ENCODE data around the gene MSMO1.
A peak's percentile ranks its signal among the peaks of the same experiment; 100 is the strongest.

MSMO1 gene

DNA sequence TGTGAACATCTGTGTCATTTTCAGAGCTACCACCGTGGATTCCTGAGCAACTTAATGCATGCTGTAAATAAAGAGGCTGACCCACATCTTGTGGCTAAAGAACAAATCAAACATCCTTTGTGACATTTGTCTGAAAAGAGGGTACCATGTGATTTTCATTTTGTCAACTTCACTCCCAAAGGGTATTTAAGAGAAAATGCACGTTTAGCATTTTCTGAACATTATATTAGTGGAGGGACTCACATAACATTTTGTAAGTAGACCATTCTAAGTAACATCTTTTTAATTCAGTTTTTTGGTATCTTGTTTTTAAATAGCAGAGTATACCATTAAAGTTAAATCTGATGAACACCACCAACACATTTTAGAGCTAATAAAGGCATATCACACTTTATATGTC lies 34.3 kb downstream of the MSMO1 start:
- no peak for DNase-seq

GRCh38 chr4:165364452-165365080 lies 37.1 kb downstream of the MSMO1 start:
- no peak for DNase-seq

- no peak for DNase-seq
These were observed 39.6 kb downstream of the MSMO1 start for GRCh38 chr4:165367040-165367439.

DNA sequence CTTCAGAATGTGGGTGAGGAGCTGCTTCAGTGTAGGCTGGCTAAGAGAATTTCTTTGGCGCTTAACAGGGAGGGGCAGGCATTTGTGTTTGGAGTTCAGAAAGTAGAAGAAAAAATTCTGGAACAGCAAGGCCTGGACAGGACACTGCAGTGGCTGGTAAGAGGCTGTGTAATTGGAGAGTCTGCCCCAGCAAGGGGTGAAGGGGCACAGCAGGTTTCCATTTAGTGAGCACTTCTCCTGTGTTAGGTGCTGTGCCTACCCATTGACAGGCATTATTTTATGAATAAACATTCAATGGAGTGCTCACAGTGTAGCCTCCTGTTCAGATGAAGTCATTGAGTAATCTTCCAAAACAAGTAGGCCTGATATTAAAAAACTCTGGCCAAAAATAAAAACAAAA lies 40.6 kb downstream of the MSMO1 start:
- no peak for DNase-seq

GRCh38 chr4:165368567-165368966 lies 41.1 kb downstream of the MSMO1 start:
- no peak for DNase-seq

DNA sequence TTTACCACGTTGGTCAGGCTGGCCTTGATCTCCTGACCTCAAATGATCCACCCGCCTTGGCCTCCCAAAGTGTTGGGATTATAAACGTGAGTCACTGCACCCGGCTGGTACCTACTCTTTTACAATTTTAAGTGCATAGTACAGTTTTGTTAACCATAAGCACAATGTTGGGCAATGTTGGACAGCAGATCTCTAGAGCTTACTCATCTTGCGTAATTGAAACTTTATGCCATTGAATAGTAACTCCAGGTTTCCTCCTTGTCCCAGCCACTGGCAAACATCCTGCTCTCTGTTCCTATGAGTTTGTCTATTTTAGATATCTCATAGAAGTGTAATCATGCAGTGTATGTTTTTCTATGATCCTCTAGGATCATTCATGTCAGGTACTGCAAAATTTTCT lies 42.1 kb downstream of the MSMO1 start:
- no peak for DNase-seq

DNA sequence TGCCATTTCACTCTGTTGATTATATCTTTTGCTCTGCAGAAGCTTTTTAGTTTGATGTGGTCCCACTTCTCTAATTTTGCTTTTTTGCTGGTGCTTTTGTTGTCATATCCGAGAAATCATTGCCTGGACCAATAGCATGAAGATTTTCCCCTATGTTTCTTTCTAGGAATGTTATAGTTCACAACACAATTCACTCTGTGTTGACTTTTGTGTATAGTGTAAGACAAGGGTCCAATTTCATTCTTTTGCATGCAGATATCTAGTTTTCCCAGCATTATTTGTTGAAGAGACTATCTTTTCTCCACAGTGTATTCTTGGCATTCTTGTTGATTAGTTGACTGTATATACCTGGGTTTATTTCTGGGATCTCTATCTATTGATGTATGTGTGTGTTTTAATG lies 43.1 kb downstream of the MSMO1 start:
- DNase-seq = no peak

- DNase-seq = no peak
These were observed 48.0 kb downstream of the MSMO1 start for GRCh38 chr4:165375465-165375864.

DNA sequence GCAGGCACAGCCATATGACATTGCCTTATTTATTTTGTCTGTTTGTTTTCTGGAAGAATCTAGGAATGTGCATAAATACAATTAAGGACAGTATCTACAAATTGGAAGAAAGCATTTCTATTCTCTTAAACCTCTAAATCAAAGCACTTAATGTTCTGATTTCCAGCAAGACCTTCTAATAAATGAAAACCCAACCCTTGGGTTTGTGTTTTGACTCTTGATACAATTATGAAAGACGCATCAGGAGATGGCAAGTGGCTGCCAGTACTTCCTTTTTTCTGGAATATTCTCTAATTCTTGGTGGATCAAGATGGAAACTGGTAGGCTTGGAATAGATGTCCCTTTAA lies 50.9 kb downstream of the MSMO1 start:
- no peak for DNase-seq

GRCh38 chr4:165378745-165379677 lies 51.5 kb downstream of the MSMO1 start, which contains the start of gene CPE:
CPE (plus strand) TSS chr4:165379008; CDS start chr4:165379222, 214 bp downstream.
- DNase-seq = peak; percentile 96

GRCh38 chr4:165379678-165380064 lies 52.2 kb downstream of the MSMO1 start:
- DNase-seq = peak; percentile 86

GRCh38 chr4:165380805-165381204 lies 53.3 kb downstream of the MSMO1 start:
- no peak for DNase-seq

DNA sequence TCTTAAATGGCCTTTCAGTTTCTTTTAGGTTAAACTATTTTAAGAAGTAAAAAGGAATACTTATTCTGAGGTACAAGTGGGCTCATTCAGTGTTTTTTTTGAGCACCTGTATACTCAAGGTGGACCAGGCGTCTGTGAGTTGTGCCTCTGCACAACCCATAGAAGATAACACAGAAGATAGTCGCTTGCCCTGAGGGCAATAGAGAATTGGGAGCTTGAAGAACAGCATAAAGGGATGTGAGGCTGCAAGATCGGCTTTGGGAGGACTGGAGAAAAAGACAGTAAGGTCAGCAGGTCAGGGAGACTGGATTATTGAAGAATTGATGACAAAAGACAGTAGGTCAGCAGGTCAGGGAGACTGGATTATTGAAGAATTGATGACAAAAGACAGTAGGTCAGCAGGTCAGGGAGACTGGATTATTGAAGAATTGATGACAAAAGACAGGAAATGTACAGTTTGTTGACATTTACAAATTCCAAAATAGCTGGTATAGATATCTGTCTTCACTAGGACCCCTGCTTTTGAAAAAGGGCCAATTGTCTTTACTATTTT lies 54.4 kb downstream of the MSMO1 start:
- DNase-seq = peak; percentile 52

DNA sequence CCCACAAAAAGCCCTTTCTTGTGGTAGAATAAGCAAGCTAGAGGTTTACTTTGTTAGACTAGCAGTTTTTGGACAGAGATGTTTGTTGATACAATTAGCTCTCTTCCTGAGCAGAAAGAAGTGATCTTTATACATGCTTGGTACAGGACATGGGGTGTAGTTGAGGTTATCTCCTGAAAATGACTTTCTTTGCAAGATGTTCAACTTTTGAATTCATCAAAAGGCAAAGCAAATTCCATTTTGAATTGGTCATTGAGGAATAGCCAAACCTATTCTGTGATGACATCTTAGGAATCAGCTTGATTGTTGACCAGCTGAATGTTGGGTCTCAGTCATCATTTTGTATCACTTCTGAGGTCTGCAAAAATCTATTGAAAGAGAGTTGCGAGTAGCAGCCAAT lies 55.2 kb downstream of the MSMO1 start:
- peak; percentile 25 for DNase-seq

DNA sequence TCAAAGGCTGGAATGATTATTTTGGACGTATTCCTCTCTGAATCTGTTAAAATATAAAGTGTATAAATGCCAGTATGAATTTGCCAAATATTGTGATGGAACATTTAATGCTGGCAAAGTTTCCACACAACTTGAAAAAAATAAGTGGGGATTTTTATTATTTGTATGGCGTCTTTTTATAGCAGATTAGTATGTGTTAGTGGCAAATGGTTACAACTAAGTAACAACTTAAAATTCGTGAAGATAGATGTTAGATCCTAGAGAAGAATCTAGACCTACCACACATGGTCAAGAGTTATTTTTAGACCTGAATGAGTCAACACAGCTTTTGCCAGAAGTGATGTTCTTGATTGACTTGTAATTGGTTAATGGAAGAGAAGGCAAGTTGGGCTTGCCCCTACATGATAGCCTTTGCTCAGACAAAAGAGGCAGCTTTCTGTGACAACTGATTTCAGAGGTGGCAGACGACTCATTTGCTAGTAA lies 56.2 kb downstream of the MSMO1 start:
- DNase-seq = peak; percentile 53

DNA sequence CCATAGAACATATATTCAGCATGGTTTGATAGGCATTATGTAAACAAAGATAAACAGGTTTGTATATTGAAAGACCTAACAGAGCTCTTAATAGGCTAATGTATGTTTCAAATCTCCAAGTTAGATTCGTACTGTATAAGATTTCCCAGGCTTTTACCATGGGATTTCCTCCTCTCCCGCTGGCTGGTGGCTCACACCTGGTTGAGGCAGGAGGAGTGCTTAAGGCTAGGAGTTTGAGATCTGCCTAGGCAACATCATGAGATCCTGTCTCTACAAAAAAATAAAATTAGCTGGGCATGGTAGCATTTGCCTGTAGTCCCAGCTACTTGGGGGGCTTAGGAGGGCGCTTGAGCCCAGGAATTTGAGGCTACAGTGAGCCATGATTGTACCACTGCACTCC lies 56.7 kb downstream of the MSMO1 start:
- no peak for DNase-seq

GRCh38 chr4:165384598-165384997 lies 57.1 kb downstream of the MSMO1 start:
- DNase-seq = peak; percentile 82

DNA sequence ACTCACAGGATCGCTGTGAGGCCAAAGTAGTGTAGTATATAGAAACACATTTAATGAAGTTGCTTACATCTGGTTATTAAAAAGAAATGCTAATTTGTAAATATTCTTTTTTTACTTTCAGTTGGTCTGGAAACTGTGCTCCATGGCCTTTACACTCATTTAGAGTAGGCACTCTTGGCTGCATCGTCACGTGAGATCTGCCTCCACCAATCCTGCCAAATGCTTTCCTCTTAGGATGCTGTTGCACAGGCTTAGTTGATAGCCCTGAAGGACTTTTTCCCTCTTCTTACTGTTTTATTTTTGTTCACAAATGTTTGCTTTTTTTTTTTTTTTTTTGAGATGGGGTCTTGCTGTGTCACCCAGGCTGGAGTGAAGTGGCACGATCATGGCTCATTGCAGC lies 57.7 kb downstream of the MSMO1 start:
- DNase-seq = peak; percentile 21

DNA sequence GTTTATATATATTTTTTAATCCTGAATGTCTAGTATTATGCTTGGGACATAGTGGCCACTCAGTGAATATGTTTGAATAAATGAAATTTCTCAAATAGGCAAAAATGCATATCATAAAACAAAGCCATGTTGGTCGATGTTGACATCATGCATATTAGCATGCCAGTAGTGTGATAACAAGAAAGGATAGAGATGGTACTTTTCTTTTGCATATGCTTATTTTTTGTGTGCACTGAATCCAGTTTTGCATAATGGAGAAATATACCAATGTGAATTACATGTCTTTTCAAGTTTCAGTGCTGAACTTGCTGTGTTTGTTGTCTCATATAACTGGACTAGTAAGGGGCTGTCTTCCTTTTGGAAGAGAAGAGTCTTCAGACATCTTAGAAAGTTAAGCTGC lies 58.9 kb downstream of the MSMO1 start:
- no peak for DNase-seq

GRCh38 chr4:165388756-165389155 lies 61.3 kb downstream of the MSMO1 start:
- DNase-seq = no peak
